RWPE2 (cell line): ENCODE results near the gene NR1D2.

Source experiments
- ATAC-seq: fragments of 200-7000 bp; cut with Tn5 transposase; 3 replicates; pipeline ENCODE4 v1.9.1; 2021; ENCODE audit warnings: low read depth
- DNase-seq: peaks from one replicate; pipeline ENCODE4 v3.0.0-alpha.2; 2020; ENCODE audit warnings: low spot score
- H3K27ac ChIP-seq: fragments of 450-650 bp; 2 replicates; pipeline ENCODE4 v1.5.1; 2017; ENCODE audit warnings: mild to moderate bottlenecking; ENCODE audit not compliant: poor library complexity, severe bottlenecking
- H3K27me3 ChIP-seq: fragments of 250-450 bp; sonication (Bioruptor Pico); 2 replicates; pipeline ENCODE4 v1.5.1; 2021; ENCODE audit warnings: mild to moderate bottlenecking, moderate library complexity; ENCODE audit not compliant: insufficient read depth, poor library complexity, severe bottlenecking
- H3K36me3 ChIP-seq: fragments of 250-450 bp; sonication (Bioruptor Pico); 2 replicates; pipeline ENCODE4 v1.5.1; 2020; ENCODE audit warnings: low read depth, mild to moderate bottlenecking, moderate library complexity
- H3K4me1 ChIP-seq: fragments of 250-450 bp; sonication (Bioruptor Pico); 2 replicates; pipeline ENCODE4 v1.5.1; 2021; ENCODE audit warnings: mild to moderate bottlenecking, moderate library complexity; ENCODE audit not compliant: insufficient read depth, poor library complexity, severe bottlenecking
- H3K4me3 ChIP-seq: fragments of 250-450 bp; sonication (Bioruptor Pico); 2 replicates; pipeline ENCODE4 v1.5.1; 2021; ENCODE audit warnings: mild to moderate bottlenecking, moderate library complexity; ENCODE audit not compliant: severe bottlenecking
- H3K9me3 ChIP-seq: fragments of 250-450 bp; sonication (Bioruptor Pico); 2 replicates; pipeline ENCODE4 v1.5.1; 2021; ENCODE audit warnings: mild to moderate bottlenecking, moderate library complexity; ENCODE audit not compliant: severe bottlenecking
- CTCF ChIP-seq: fragments of 450-650 bp; IDR thresholded peaks from one replicate; pipeline ENCODE4 v1.5.1; 2017; ENCODE audit warnings: mild to moderate bottlenecking, moderate library complexity; ENCODE audit not compliant: poor library complexity, severe bottlenecking

Gene NR1D2

GRCh38 chr3:23981955-23982354 lies 36.9 kb downstream of the NR1D2 start:
- ATAC-seq (peak; percentile 17; the same call in 1 of the 3 replicates), DNase-seq (no peak)
- Histone ChIP-seq H3K9me3 (no peaks in the 10 kb centered on the region), H3K4me3 (no peak overlapping the region), H3K36me3 (peaks cover 17% of the 10 kb centered on the region), H3K27me3 (no peaks in the 10 kb centered on the region), H3K27ac (no peak overlapping the region), H3K4me1 (no peaks in the 10 kb centered on the region)
- no peak for TF ChIP-seq CTCF

- Histone ChIP-seq H3K27me3 (no peaks in the 10 kb centered on the region), H3K27ac (no peak overlapping the region), H3K4me1 (no peaks in the 10 kb centered on the region), H3K4me3 (no peak overlapping the region), H3K36me3 (0 out of 2 replicates have a peak, but pooled peaks cover 4% of the 10 kb centered on the region), H3K9me3 (no peaks in the 10 kb centered on the region)
- ATAC-seq (no peak), DNase-seq (no peak)
- no peak for TF ChIP-seq CTCF
These were observed 39.8 kb downstream of the NR1D2 start for GRCh38 chr3:23984934-23985333.

DNA sequence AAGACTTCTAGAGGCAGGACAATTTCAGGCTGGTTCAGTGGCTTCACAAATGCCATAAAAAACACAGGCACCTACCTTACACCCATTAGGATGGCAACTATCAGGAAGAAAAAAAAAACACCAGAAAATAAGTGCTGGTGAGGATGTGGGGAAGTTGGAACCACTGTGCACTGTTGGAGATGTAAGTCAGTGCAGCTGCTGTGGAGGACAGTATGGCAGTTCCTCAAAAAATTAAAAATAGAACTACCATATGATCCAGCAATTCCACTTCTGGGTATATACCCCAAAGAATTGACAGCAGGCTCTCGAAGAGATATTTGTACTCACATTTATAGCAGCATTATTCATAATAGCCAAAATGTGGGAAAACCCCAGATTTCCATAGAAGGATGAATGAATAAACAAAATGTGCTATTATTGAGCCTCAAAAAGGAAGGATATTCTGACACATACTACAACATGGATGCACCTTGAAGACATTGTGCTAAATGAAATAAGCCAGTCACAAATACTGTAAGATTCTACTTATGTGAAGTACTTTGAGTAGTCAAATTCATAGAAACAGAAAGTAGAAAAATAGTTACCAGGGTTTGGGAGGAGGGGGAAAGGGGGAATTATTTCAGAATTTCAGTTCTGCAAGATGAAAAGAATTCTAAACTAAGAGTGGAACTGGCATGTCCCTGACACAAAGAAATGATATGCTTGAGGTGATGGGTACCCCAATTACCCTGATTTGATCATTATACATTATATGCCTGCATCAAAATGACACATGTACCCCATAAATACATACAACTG lies 40.9 kb downstream of the NR1D2 start:
- Histone ChIP-seq H3K4me1 (no peaks in the 10 kb centered on the region), H3K36me3 (no peaks in the 10 kb centered on the region), H3K27ac (no peak overlapping the region), H3K27me3 (no peaks in the 10 kb centered on the region), H3K4me3 (no peak overlapping the region), H3K9me3 (no peaks in the 10 kb centered on the region)
- no peak for DNase-seq
- TF ChIP-seq CTCF, result no peak
- no peak for ATAC-seq

DNA sequence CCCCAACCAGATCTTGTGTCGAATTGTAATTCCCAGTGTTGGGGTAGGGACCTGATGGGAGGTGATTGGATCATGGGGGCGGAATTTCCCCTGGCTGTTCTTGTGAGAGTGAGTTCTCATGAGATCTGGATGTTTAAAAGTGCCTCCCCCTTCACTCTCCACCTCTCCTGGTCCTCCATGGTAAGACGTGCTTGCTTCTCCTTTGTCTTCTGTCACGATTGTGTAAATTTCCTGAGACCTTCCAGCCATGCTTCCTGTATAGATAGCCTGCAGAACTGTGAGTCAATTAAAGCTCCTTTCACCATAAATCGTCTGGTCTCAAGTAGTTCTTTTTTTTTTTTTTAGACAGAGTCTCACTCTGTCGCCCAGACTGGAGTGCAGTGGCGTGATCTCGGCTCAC lies 42.3 kb downstream of the NR1D2 start:
- no peak for TF ChIP-seq CTCF
- Histone ChIP-seq H3K36me3 (no peaks in the 10 kb centered on the region), H3K9me3 (no peaks in the 10 kb centered on the region)

GRCh38 chr3:23991306-23991682 lies 46.2 kb downstream of the NR1D2 start:
- Histone ChIP-seq H3K27me3 (no peaks in the 10 kb centered on the region), H3K27ac (no peak overlapping the region), H3K9me3 (no peaks in the 10 kb centered on the region), H3K36me3 (no peaks in the 10 kb centered on the region), H3K4me3 (no peak overlapping the region), H3K4me1 (peaks cover 7% of the 10 kb centered on the region)
- ATAC-seq, result no peak
- no peak for TF ChIP-seq CTCF
- DNase-seq, result no peak

More for the DNA sequence above, 42.3 kb downstream of the NR1D2 start:
- Histone ChIP-seq H3K27me3 (no peaks in the 10 kb centered on the region), H3K4me3 (no peak overlapping the region), H3K4me1 (peaks cover 4% of the 10 kb centered on the region), H3K27ac (no peak overlapping the region)
- DNase-seq (no peak), ATAC-seq (no peak)
